Spinal cord (tissue), 10 donors: ENCODE measurements around the gene ZNF717. TPM values are rescaled to one million over a fixed set of nuclear protein-coding genes. Genes with fewer than 3 reads are reported as not detected.
"Not testable (repeated sequence)": the region's sequence is repeated elsewhere in the genome, so short reads cannot be mapped to it uniquely, and the experiment has no call there.

Source experiments
- DNase-seq, 6 donors: peaks; one replicate each; pipeline versions ENCODE4 v3.0.0 to v3.0.0-alpha.2; 2013 to 2015; ENCODE audit warnings: low spot score in 6 of 6, low read depth in 4 of 6
- H3K27ac ChIP-seq: one replicate; pipeline ENCODE4 v1.5.1; 2013; ENCODE audit warnings: low read depth, low read length, control low read depth
- H3K27me3 ChIP-seq: one replicate; pipeline ENCODE4 v1.6.1; 2013; ENCODE audit warnings: low read length; ENCODE audit not compliant: control insufficient read depth, insufficient read depth
- H3K36me3 ChIP-seq: one replicate; pipeline ENCODE4 v1.6.1; 2013; ENCODE audit warnings: low read length; ENCODE audit not compliant: control insufficient read depth, insufficient read depth
- H3K4me1 ChIP-seq: one replicate; pipeline ENCODE4 v1.6.1; 2013; ENCODE audit warnings: low read length; ENCODE audit not compliant: control insufficient read depth, insufficient read depth
- H3K4me3 ChIP-seq: one replicate; pipeline ENCODE4 v1.5.1; 2013; ENCODE audit warnings: low read depth, low read length, control low read depth
- H3K9me3 ChIP-seq: one replicate; pipeline ENCODE4 v1.6.1; 2013; ENCODE audit warnings: low read length; ENCODE audit not compliant: control insufficient read depth, insufficient read depth
- whole genome bisulfite sequencing: methylation state at CpG from one replicate; pipeline ENCODE4 v1.1.5; 2013; ENCODE audit warnings: missing lambda C conversion rate; ENCODE audit not compliant: insufficient coverage; 5-methylcytosine and 5-hydroxymethylcytosine counted together
- long read RNA-seq, 4 donors: transcript quantifications; one replicate each; lab custom pipeline, GENCODE V29; 2026
- polyA plus RNA-seq, 2 donors: library from polyadenylated mRNA; unstranded; fragments of 120-200 nt; gene quantifications; one replicate each; pipeline ENCODE4 v1.2.1, GENCODE V29; 2013; ENCODE audit not compliant: insufficient read length in 2 of 2
- total RNA-seq, 2 donors: library from RNA; depleted of rRNA in 1 of 2; stranded (reverse); fragments of 120-200 nt in 1 of 2; fragments of >200 nt in 1 of 2; gene quantifications; one replicate each; pipeline versions ENCODE4 v1.2.3 to v1.2.4, GENCODE V29; 2013 to 2014
- donor health status: healthy.

Gene ZNF717
- 10 to 100 TPM; 26.1 to 27.3 TPM for total RNA-seq
- polyA plus RNA-seq: 10 to 100 TPM; 10.7 to 15.9 TPM
- long read RNA-seq, donor 1, partial matches to known transcripts: 6 of 7 reads
- long read RNA-seq, donor 1, other reads (novel, unspliced or antisense): 0 of 7 reads
- long read RNA-seq, donor 2: 0 reads
- long read RNA-seq, donor 3: 0 reads
- long read RNA-seq, donor 4, partial matches to known transcripts: 0 of 5 reads
- long read RNA-seq, donor 4, other reads (novel, unspliced or antisense): 0 of 5 reads

GRCh38 chr3:75785081-75785755 is at the start of gene ZNF717:
ZNF717 (minus strand) TSS chr3:75785549; CDS start chr3:75783362, 2,187 bp downstream.
- not testable (repeated sequence) for H3K4me1 ChIP-seq, H3K36me3 ChIP-seq, H3K9me3 ChIP-seq, H3K27me3 ChIP-seq
- 1% methylated on average over 52 of the region's 52 CpGs for WGBS
- Histone ChIP-seq H3K27ac (peak within 1 kb of the TSS; percentile 78), H3K4me3 (peak within 1 kb of the TSS; percentile 51)
- DNase-seq: peak; percentile 80 to 98 (median 88)

GRCh38 chr3:75831076-75831475 is 45.7 kb upstream of the ZNF717 start:
- not testable (repeated sequence) for H3K27me3 ChIP-seq

GRCh38 chr3:75818019-75818418 is 32.7 kb upstream of the ZNF717 start:
- H3K4me3 ChIP-seq, H3K27me3 ChIP-seq, H3K4me1 ChIP-seq, H3K27ac ChIP-seq, H3K9me3 ChIP-seq, H3K36me3 ChIP-seq: not testable (repeated sequence)
- peak in 2 of 6 donors; percentile 44 to 75 for DNase-seq
- WGBS: no CpG with 5 or more reads among the region's 1 CpG

More at GRCh38 chr3:75831076-75831475, 45.7 kb upstream of the ZNF717 start:
- not testable (repeated sequence) for H3K4me3 ChIP-seq, H3K9me3 ChIP-seq, H3K27ac ChIP-seq, H3K36me3 ChIP-seq, DNase-seq, H3K4me1 ChIP-seq
- WGBS: no CpG with 5 or more reads among the region's 1 CpG

- H3K27me3 ChIP-seq, H3K4me1 ChIP-seq, H3K27ac ChIP-seq, H3K9me3 ChIP-seq, H3K4me3 ChIP-seq, H3K36me3 ChIP-seq: not testable (repeated sequence)
- DNase-seq: peak in 1 of 6 donors; percentile 30
- 65% methylated on average over 5 of the region's 9 CpGs for WGBS
Observed at GRCh38 chr3:75816287-75817180, 31.2 kb upstream of the ZNF717 start.

- Histone ChIP-seq H3K9me3 (no peaks in the 10 kb centered on the region), H3K27me3 (no peaks in the 10 kb centered on the region), H3K4me1 (no peaks in the 10 kb centered on the region), H3K27ac (no peak overlapping the region), H3K4me3 (no peak overlapping the region), H3K36me3 (no peaks in the 10 kb centered on the region)
- 7% methylated on average over 2 of the region's 3 CpGs for WGBS
- DNase-seq: no peak
Observed at GRCh38 chr3:75814797-75815196, 29.4 kb upstream of the ZNF717 start.

- H3K27me3 ChIP-seq: no peaks in the 10 kb centered on the region
- peaks cover 6% of the 10 kb centered on the region for H3K36me3 ChIP-seq
- WGBS: 97% methylated on average over 15 of the region's 16 CpGs
- H3K27ac ChIP-seq: no peak overlapping the region
- no peak for DNase-seq
- H3K4me1 ChIP-seq: no peaks in the 10 kb centered on the region
- H3K9me3 ChIP-seq: no peaks in the 10 kb centered on the region
- no peak overlapping the region for H3K4me3 ChIP-seq
Observed at GRCh38 chr3:75782506-75782905, 2.8 kb downstream of the ZNF717 start.

GRCh38 chr3:75781079-75781745 is 4.1 kb downstream of the ZNF717 start:
- H3K4me1 ChIP-seq: no peaks in the 10 kb centered on the region
- peaks cover 6% of the 10 kb centered on the region for H3K36me3 ChIP-seq
- no peak overlapping the region for H3K27ac ChIP-seq
- DNase-seq: no peak
- H3K4me3 ChIP-seq: no peak overlapping the region
- 94% methylated on average over 5 of the region's 7 CpGs for WGBS
- H3K27me3 ChIP-seq: no peaks in the 10 kb centered on the region
- H3K9me3 ChIP-seq: no peaks in the 10 kb centered on the region

- not testable (repeated sequence) for H3K27ac ChIP-seq, H3K9me3 ChIP-seq, H3K27me3 ChIP-seq, DNase-seq, H3K4me1 ChIP-seq, H3K36me3 ChIP-seq, H3K4me3 ChIP-seq
- WGBS: 98% methylated on average over 11 of the region's 11 CpGs
Observed at GRCh38 chr3:75777742-75778141, 7.6 kb downstream of the ZNF717 start.

- not testable (repeated sequence) for H3K27me3 ChIP-seq, H3K4me3 ChIP-seq, DNase-seq, H3K4me1 ChIP-seq, H3K27ac ChIP-seq, H3K9me3 ChIP-seq
- peaks cover 16% of the 10 kb centered on the region for H3K36me3 ChIP-seq
- 89% methylated on average over 10 of the region's 10 CpGs for WGBS
Observed at GRCh38 chr3:75771631-75772030, 13.7 kb downstream of the ZNF717 start.
